HG02885 (cell line): Measurements from ENCODE around the gene TMEM53.

Experiments used
- ATAC-seq: cut with Tn5 transposase; IDR thresholded peaks from one replicate; pipeline ENCODE4 v1.9.1; 2021; ENCODE audit warnings: mild to moderate bottlenecking; ENCODE audit not compliant: unreplicated experiment, poor library complexity

Gene TMEM53

DNA sequence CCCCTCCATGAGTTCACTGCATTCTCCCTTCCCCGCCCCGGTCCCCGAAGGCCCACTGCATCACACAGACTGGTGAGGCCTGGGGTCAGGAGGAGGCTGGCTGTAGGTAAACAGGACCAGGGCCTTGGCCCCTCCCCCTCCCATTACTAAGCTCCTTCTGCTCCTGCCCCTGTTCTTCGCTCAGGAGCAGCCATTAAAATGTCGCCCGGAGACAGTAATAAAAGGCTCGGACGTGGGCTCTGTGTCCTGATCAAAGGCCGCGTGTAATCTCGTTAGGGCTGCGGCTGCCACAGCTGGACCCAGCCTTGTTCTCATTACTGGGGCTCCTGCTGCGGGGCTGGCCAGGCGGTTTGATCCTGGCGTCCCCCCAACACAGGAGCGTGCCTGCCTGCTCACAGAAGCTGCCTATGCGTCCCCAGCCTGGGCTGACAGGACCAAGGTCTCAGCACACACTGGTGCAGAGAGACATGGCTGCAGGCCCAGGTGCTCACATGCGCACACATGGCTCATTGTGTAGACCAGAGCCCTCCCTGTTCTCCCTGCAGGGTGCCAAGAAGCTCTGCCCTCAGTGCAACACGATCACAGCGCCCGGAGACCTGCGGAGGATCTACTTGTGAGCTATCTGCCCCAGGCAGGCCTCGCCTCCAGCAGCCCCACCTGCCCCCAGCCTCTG, 24.0 kb downstream of the TMEM53 start:
- ATAC-seq: no peak

- ATAC-seq: no peak
Measured at GRCh38 chr1:44649788-44650158, 24.5 kb downstream of the TMEM53 start.

DNA sequence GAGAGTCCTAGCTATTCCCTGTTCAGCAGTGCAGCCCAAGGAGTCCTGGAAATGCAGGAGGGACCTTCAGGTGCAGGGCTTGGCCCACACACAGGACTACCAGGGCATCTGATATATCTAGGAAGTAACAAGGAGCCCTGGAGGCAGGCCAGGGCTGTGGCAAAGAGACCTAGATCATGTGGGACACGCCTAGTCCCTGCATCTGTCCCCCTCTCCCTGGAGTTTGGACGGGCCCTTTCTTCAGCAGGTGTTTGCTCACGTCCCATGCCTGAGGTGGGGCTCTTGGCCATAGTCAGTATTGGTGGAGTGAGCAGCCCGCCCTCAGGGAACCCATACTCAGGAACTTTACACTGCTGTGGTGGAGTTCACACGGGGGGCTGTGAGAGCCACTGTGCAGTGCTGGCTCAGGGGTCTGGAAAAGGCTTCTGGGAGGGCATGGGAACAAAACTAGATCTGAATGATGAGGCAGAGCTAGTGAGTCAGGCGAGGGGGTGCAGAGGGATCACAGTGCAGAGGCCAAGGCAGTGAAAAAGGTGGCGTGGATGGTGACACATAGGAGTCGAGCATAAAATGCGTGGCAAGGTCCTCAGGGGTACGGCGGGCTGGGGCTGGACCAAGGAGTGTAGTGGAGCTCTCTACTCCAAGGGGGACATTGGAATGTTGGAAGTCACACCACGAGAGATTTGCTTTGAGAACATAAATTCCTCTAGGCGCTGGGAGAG, 25.6 kb downstream of the TMEM53 start:
- ATAC-seq: no peak

DNA sequence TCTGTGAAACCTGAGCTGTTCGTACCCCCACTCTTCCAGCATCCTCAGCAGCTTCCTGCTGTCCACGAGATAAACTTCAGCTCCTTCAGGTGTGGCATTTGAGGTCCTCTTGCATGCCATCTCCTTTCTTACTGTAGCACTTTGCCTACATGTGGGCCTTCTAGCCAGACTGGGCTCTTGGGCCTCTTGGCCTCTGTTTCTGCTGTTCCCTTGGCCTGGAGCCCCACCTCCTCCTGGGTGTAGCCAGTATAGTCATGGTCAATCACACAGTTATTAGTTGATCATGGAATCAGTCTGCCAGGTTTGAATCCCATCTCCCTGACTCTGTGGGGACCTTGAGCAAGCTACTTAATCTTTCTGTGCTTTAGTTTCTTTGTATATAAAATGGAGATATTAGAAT, 26.4 kb downstream of the TMEM53 start:
- ATAC-seq: no peak

DNA sequence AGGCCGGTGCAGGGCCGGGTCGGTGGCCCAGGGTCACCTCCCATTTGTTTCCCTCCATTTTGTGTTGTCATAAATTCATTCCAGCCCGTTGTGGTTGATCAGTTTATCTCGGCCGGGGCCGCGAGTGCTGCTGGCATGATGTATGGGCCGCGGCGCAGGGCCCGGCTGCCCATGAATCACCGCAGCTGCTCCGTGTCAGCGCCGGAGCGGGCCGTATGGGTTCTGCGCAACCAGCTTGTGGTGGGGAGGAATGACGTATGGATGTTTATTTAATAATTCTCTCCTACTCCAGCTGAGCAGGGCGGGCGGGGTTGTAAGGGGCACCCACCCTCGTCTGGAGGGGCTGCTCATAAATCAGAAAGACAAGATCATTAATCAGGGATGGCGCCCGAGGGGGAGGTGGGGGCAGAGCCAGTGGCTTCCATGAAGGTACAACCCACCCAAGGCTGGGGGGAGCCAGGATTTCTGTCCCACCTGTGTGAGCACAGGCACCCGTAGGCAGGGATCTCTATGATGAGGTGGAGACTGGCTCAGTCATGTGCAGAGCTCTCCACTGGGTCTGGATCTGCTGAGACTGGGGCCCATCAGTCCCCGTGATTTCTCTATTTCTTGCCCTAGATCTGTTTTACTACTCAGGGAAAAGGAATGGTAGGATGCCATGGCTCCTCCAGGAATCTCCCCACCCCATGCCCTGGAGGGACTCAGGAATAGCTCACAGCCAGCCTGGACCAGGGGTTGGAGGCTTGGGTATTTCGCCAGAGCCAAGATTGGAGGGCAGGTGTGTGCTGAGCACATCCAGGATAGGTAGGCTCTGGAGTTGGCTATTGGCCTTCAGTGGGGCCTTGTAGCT, 27.8 kb downstream of the TMEM53 start:
- no peak for ATAC-seq

DNA sequence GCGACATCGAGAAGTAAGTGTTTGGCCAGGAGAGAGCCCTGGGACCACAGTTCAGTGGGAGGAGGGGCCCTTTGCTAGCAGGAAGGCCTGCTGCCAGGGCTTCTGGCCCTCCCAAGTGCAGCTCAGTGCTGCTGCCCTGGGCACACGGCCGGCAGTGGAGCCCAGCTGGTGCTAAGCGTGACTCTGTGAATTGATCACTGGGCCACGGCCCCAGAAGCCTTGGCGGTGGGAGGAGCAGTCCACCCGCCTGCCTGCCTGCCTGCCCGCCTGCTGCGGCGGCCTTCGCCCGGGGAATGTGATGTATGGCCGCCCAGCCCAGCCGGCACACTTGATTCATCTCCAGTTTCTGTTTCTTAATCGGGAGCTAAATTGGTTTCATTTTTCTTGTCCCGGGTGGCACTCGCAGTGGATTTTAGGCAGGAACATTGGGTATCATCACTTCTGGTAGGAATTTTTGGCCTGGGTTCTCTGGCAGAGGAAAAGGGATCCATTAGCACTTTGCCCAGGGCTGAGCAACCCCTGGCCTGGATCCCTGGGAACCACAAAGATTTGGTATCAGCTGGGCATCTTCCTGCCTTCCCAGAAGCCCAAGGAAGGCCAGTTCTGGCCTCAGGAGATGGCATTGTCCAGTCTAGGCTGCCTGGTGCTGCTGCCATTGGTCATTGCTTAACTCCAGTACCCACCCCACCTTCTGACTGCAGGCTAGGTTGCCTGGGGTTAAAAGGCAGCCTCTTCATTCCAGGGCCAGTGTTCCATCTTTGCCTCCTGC, 28.6 kb downstream of the TMEM53 start:
- no peak for ATAC-seq

GRCh38 chr1:44644806-44645205, 29.5 kb downstream of the TMEM53 start:
- ATAC-seq: no peak

- no peak for ATAC-seq
Measured at GRCh38 chr1:44643721-44644334, 30.5 kb downstream of the TMEM53 start.

GRCh38 chr1:44642925-44643324, 31.4 kb downstream of the TMEM53 start:
- no peak for ATAC-seq

DNA sequence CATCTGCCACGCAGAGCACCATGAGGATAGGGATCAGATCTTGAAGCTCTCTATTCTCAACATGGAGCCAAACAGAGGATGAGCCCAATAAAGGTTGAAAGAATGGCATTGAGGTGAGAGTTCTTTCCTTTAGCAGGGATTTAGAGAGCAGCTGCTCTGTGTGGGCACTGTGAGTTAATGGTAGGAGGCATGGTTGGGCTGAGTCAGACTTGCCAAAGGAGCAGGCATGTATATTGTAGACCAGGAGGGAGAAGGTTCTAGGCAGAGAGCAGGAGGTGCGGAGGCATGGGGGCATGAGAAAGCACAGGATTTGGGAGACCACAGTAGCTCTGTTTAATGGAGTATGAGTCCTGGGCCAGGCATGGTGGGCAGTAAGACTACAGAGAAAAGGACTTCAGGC, 32.0 kb downstream of the TMEM53 start:
- ATAC-seq: no peak

DNA sequence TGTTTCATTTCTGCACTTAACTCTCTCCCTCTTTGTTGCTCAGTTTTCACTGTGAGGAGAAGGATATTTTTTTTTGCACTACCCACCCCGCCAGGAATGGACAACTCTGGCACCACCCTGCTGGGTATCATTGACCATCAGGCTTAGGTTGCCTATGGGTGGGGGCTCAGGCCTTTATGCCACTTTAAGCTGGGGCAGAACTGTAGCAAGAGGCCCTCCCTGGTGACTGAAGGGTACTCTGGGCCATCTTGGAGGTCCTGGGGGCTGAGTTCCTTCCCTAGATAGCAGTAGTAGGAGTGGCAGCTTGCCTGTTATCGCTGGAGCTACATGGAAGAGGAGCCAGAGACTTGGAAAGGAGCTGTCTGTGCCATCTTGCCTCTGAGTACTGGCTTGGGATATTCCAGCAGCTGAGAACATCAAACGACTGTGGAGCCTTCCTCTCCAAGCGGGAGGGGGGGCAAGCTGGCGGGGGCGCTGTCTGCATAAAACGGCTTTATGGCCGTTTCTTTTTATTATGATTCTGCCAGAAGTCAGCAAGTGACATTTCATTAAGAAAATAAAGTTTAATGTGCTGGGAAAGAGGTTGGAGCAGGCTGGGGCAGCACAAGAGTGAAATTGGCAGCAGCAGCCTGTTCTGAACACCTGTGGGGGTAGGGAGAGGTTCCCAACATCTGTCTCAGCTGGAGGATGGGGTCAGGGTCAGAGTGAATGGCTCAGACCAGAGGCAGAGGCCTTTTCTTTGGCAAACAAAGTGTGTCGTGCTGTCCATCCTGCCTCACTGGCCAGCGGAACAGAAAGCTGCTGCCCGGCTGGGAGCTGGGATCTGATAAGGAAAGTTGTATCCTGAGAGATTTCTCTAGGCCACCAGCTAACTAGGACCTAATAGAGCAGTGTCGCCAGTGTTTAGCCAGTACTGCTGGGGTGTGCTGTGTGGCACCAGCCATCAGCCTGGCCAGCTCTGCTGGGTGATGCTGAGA, 32.9 kb downstream of the TMEM53 start:
- ATAC-seq: no peak

- no peak for ATAC-seq
Measured at GRCh38 chr1:44640200-44640853, 34.0 kb downstream of the TMEM53 start.

DNA sequence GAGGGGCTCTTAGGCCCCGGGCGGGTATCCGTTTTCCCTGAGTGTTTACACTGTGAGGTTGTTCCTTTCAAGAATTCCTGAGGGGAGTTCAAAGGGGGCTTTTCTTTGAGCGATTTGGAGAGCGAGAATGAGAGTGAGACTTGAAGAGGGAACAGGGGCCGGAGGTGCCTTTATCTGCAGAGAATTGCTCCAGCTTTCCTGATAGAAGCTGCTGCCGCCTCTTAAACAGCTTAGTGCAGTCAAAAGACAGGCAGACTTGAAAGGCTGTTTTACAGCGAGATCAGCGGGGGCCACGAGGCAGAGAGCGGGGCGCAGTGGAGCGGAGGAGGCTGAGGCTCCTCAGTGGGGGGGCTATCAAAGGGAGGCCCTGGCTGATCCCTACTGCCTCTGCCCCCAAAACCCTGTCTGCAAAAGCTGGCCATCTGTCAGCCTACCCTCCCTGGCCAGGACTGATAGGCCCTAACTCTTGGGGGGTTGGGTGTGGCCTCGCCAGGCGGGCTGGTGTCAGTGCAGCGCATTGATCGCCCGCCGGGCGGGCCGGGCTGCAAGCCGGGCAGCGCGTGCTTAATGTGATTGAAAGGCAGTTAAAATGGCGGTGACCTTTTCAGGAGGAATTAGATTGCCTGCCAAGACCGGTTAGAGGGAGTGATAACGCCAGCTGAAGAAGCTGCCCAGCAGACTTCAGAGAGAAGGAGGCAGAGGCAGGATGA, 36.4 kb downstream of the TMEM53 start:
- ATAC-seq: no peak

DNA sequence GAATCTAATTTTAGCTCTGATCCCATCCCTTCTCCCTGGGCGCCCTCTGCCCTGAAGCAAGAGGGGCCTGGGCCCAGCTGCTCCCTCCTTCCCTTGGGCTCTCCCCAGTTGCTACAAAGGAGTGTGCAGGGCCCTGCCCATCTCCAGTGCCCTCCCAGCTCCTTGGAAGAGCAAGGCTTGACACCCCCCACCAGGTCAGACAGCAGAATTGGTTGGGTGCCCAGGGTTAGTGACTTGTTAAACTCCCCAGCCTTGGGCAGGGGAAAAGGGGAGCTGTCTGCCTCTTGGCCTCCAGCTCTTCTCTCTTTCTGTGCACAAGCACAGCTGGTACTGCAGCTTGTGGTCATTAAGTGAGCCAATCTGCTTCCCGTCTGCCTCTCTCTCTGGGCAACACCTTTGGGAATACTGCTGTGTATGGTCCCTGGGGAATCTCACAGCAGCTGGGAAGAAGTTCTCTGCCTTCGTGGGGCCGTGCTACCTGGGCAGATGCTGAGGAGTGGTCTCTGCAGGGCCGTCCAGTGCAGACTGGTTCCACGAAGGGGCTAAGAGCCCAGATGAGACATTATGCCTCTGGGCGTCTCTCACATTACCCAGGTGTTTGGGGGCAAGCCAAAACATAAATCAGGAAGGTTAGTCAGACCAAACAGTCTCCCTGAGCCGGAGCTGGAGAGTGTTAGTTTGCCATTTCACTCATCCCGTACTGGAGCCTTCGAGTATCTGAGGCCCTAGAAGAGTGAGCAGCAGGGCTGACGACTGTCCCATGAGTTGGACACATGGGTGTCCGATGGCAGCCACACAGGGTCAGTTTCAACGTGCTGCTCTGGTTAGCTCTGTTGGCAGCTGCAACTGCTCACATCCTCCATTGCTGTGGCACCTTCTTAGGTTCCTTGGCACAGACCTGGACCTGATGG, 37.3 kb downstream of the TMEM53 start:
- ATAC-seq: no peak

- no peak for ATAC-seq
Measured at GRCh38 chr1:44636083-44636687, 38.1 kb downstream of the TMEM53 start.

DNA sequence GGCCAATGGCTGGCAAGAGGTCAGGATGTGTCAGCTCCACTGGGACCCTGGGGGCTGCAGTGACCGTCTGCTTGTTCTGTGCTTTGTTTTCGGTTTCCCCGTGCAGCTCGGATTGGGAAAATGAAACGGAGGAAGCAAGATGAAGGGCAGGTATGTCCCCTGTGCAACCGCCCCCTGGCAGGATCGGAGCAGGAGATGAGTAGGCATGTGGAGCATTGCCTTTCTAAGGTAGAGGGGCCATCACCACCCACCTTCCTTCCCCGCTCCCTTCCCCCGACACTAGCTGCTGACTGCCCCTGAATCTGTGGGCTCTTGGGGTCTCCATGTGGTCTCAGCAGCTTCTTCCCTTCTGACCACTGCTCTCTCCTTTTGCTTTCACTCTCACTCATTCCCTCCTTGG, 38.8 kb downstream of the TMEM53 start:
- ATAC-seq: no peak
